DMS153 (cell line): ENCODE data around the gene GALNS.
"Not testable (repeated sequence)": the region's sequence is repeated elsewhere in the genome, so short reads cannot be mapped to it uniquely, and the experiment has no call there.

Source experiments
- DNase-seq: peaks from one replicate; lab custom pipeline; 2025; lab: John Stamatoyannopoulos, UW

The GALNS gene

DNA sequence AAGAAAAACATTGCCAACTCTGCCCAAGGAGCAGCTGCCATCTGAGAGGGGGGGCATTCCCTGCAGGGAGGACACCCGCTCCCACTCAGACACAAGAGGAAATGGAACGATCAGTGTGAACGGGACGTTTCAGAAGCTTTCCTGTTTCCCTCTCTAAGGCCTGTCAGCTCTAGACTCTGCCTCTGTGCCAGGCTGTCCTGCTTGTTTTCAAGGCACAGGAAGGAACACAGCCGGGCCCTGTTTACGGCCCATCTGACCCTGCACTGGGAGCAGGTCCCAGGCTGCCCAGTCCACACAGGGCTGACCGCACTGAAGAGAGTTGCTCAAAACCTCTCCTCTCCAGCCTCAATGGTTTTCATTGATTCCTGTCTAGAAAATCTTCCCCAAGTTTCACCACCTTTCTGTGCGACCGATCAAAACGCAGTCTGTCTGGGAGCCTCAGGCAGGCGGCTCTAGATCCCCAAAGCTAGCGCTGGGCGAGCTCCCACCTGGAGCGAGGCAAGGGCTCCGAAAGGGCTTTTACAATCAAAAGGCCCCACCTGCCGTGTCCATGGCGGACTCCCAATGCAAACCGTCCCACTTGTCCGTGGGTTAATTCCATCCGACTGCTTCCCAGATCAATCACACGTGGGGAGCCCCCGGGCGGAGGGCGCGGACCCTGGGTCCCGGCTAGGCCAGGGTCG, 73.2 kb downstream of the GALNS start:
- no peak for DNase-seq

DNA sequence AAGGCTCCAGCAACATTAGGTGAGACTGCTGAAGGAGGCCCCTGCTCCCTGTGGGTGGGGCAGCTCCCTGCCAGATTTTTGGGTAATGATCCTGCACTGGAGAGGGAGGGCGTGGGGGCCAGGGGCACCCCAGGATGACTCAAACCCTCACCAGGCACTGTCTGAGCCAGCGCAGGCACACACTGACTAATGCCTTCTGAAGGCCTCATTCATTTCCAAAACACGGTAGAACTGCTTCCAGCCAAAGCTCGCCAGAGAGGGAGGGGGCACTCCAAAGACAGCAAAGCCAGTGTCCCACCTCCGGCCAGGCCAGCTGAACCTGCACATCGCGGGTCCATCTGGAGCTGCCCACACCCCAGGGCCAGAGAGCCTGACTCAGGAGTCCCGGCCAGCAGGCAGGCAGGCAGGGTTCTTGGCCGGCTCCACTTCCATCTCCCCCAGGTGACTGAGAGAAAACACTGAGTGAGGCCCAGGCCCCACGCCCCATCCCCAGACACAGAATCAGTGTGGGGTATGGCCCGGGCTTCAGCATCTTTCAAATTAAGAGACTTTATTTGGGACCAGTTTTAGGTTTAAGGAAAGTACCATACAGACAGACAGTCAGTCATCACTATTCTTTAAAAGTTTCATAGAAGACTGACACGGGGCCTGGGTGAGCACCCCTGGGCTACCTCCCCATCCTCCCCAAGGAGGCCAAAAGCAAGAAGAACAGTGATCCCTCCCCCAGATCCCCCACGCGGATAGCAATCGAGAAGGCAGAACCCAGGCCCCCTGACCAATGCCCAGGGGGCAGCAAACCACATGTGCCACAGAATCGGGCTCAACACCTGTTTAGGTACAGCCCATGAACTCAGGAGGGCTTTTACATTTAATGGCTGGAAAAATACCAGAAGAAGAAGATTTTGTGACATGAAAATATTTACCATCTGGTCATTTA, 74.0 kb downstream of the GALNS start:
- DNase-seq: no peak

DNA sequence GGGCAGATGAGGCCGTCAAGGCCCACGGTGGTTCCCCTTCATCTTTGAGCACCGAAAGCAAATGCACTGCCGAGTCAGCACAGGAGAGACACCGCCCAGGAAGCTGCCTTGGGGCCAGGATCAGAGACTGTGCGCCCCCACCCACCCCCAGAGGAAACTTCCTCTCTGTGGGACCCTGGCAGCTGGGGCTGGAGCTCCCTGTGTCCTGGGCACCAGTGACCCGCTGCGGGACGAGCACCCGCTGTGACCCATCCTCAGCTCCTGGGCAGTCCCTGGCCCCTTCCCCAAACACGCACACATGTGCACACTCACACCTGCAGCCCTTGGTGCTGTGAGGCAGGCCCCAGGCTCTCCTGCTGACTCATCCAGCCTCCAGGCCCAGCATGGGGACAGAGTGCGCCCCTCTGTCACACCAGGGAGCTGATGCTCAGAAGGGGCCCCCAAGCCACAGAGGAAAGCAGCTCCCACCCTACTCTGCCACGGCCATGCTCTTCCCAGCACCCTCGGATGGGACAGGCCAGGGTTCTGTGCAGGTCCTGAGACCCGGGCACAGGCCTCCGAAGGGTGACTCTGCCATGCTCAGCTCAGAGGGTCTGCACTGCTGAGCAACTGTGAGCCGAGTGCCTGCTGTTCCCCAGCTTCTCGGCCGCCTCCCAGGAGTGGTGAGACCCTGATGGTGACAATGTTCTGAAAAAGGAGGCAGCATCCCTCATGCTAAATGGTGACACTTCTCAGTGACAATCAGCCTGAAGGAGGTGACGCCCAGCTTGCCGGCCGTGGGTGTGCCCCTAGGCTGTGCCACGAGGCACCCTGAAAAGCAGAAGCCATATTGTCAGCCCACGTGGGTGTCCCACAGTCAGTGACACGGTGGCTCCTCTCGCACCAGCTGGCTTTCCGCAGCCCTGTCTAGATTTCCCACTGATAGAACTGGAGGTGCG, 75.3 kb downstream of the GALNS start:
- DNase-seq: no peak

DNA sequence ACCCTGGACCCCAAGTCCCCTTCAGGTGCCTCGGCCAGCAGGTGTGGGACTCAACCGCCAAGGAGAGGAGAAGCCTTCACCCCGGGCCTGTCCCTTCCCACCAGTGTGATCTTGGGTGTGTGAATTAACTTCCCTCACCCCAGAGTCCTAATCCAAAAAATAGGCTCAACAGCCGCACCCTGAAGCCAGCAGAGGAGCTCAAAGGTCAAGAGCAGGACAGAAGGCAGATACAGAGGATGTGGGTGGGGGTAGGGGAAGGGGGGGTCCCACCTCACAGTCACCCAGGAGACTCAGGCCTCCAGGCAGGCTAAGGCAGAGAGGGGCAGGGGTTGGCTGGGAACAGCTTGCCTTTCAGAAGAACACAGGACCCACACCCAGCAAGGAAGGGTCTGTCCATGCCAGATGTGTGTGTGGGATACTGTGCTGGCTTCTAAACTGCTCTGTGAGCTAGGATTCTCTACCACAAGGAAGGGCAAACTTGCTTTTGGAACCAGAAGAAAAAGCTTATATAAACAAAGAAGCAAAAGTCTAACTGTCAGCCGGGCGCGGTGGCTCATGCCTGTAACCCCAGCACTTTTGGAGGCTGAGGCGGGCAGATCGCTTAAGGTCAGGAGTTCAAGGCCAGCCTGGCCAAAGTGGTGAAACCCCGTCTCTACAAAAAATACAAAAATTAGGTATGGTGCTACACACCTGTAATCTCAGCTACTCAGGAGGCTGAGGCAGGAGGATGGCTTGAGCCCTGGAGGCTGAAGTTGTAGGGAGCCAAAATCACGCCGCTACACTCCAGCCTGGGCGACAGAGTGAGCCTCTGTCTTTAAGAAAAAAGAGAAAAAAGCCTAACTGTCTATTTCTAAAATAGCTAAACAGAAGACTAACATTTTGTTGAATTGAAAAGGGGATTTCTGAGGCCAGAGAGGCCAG, 76.3 kb downstream of the GALNS start:
- no peak for DNase-seq

DNA sequence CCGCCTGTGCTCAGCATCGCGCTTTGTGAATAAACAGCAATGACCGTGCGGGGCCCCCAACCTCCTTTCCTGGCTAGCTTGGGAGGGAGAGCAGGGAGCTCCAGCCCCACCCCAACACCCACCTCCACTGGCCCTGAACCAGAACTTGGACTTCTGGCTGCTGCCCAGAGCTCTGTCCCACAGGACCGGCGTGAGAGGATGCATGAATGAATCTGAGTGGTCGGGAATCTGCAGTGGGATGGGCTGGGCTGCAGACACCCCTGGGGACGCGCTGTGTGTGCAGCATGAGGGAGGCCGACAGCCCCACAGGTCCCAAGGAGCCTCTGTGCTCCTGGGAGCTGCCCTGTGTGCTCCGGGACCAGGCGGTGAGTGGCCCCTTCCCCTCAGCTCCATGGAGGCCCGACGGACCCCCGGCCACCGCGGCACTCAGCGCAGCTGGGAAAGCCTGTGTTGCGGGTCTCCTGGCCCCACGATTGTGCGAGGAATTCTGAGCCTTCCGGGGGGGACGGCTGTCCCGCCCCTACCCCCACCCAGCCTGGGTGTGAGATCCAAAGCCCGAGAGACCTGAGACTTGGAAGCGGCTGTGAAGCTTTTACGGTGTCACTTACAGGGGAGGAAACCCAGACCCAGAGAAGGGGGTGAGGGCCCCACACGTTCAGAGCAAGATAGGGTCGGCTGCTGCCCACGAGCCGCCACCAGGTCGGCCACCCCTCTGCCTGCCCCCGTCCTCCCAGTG, 77.2 kb downstream of the GALNS start:
- DNase-seq: no peak

DNA sequence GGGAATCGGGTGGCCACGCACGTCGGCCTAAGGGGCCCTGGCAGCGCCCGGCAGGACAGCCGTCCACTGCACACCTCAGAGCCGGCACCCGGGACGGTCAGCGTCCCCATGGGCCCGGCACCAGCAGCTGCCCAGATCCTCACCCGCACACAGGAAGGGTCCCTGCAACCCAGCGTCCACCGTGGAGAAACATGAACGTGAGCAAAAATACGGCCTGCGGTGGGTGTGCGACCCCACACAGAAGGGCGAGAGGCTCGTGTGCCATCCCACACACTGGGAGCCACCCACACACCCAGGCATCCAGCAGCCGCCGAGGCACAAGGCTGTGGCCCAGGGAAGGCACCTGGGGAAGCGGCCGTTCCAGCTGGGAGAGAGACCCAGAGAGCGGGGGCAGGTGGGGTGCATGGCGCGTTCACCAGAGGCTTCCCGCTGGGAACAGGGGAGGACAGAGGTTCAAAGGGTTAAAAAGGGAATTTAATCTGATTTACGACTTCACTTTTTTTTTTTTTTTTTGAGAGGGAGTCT, 78.1 kb downstream of the GALNS start:
- DNase-seq: no peak

DNA sequence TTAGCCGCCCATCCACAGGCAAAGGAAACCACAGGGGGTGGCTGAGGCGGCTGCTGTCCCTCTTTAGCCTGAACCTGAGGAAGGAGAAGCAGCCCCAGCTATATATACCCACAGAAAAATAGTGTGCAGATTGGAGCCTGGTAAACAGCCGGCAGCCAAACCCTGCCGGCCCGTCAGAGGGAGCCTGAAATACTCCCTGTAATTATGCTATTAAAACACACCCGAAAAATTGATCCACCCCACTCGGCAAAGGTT, 78.5 kb downstream of the GALNS start:
- DNase-seq: no peak

DNA sequence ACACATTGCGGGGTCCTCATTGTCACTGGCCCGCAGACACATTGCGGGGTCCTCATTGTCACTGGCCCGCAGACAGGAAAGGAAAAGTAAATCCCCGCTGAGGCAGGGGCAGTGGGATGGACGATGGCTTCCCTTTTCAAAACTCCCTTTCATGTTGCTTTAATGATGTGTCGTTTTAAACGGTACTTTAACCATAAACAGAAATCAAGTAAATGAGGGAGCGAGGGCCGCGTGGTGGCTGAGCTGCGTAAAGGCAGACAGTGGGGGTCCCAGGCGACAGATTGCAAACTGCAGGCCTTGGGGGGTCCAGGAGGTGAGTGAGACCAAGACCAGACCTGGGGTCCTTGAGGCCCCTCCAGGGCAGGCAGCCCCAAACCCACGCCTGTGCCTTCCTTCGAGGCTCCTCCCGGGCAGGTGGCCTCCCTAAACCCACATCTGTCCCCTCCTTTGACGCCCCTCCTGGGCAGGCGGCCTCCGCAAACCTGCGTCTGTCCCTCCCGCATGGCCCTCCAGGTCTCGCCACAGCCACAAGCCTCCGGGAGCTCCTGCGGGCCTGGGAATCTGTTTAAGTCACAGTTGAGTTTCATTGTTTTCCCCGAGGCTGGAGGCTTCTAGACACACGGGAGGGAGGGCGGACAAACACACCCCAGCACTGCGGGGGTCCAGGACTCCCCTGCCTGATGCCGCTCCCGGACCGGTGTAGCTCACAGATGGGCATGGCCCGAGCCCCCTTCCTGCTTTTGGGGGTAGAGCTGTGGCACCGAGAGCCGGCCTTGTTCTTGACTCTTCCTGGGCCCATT, 79.1 kb downstream of the GALNS start:
- no peak for DNase-seq

DNA sequence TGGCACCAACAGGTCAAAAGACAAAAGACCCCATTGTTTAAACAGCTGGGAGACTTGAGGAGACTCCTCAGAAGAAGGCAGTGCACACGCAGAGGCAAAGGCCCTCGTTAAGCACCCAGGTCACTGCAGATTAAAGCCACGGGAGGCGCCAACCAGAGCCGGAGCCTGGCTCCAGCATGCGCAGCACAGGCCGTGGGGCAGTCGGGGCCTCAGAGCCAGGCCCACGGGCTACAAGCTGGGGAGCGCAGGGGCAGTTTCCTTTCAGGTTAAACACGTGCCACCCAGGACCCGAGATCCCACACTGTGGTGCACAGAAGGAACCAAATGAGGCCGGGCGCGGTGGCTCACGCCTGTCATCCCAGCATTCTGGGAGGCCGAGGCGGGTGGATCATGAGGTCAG, 80.9 kb downstream of the GALNS start:
- DNase-seq: no peak

DNA sequence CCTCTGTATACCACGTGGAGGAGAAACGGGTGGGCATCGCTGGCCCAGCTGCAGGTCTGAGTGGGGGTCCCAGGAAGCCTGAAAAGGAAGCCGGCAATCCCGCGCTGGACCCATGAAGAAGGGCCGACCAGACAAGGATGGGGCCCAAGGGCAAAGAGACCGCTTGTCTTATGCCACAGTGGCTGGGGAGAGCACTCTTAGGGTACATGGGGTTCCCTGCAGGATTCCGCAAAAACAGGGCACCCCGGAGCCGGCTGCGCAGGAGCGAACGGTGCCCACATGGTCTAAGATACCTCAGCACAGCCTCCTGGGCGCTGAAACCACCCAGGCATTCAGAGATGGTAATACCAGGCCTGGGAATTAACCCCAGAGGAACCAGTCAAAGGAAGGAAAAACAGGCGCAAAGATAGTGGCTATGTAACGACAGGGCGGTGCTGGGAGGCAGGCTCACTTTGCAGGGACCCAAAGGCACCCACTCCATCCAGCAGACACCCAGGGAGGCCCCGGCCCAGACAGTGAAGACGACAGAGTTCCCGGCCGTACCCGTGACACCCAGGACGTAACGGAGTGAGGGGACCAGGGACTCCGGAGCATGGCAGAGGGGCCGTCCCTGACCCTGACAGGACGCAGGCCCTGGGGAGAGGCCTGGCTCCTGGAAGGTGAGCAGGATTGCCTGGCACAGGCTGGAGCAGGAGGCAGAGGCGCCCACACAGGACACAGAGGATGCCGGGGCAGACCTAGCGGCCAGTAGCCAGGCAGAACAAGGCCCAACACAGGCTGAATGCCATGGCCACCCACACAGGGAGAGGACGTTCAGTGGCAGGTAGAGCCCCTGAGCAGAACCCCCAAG, 82.0 kb downstream of the GALNS start:
- no peak for DNase-seq

DNA sequence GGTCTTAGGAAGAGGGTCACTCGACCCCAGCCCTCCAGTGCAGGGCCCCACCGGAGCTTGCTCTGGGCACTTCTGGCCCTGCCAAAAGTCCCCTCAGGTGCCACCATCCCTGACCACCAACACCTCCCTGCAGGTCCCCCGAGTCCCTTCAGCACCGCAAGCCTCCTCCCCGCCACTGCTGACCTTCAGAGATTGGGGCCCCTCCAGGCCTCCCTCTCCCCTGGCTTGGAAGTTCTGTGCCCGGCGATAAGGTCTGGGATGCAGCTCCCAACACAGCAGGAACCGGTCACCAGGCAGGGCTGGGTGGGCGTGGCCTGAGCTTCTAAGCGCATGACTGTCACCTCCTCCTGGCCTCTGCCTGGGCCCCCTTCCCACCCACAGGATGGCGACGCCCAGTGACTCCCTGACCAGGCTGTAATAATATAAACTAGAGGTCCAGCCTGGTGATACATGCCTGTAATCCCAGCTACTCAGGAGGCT, 82.9 kb downstream of the GALNS start:
- DNase-seq: no peak

DNA sequence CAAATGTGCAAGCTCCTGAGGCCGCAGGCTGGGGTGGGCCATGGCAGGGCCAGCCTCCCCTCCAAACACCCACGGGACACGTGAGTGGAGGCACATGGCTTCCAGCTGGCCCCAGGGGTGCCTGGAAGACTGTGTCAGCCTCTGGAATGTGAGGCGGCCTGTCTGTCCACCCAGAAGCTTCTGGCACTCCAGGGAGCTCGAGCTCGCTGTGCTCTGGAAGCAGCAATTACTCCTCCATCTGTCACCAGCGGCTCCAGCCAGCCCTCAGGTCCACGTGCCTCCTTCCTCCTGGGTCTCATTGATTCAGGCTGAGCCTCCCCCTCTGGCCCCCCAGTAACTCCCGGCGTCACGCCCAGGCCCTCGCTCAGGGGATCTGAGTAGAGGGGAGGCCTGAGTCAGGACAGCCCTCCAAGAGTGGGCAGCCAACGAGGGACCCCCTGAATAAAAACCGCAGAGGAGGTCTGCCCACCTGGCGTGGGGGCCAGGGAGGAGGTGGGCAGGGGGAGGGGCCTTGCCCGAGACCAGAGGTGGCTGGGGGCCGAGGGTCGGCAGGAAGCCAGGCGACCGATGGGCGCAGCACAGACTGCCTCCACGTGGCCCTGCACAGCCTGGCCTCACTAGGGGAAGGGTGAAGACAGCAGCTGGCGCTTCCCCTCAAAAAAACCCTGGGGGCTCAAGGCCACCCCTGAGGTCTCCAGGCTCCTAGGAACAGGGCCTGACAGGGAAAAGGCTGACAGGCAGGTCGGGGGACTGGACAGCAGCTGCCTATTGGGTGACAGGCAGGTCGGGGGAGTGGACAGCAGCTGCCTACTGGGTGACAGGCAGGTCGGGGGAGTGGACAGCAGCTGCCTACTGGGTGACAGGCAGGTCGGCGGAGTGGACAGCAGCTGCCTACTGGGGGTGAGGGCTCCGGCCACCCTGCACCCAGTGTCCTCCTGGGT, 83.6 kb downstream of the GALNS start:
- DNase-seq: no peak

DNA sequence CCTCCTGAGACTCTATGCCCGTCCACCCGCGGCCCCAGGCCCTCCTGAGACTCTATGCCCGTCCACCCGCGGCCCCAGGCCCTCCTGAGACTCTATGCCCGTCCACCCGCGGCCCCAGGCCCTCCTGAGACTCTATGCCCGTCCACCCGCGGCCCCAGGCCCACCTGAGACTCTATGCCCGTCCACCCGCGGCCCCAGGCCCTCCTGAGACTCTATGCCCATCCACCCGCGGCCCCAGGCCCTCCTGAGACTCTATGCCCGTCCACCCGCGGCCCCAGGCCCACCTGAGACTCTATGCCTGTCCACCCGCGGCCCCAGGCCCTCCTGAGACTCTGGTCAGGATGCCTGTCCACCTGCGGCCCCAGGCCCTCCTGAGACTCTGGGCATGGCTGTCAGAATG, 85.0 kb downstream of the GALNS start:
- not testable (repeated sequence) for DNase-seq

DNA sequence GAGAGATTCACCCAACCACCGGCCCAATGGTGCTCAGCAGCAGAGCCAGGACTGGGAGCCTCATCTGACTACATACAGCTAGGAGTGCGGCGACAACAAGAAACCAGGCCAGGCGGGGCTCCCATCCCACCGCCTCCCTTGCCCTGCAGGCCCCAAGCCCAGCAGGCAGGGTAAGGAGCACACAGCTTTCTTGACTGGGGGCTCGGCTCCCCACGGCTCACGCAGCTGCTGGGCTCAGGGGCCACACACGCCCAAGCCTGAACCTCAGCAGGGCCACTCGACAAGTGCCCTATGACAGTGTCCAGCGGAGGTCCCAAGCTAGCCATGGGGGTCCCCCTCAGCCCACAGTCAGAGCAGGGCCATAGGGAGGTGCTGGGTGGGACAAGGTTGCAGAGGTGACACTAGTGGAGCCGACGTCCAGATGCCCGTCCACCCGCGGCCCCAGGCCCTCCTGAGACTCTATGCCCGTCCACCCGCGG, 85.4 kb downstream of the GALNS start:
- DNase-seq: no peak

DNA sequence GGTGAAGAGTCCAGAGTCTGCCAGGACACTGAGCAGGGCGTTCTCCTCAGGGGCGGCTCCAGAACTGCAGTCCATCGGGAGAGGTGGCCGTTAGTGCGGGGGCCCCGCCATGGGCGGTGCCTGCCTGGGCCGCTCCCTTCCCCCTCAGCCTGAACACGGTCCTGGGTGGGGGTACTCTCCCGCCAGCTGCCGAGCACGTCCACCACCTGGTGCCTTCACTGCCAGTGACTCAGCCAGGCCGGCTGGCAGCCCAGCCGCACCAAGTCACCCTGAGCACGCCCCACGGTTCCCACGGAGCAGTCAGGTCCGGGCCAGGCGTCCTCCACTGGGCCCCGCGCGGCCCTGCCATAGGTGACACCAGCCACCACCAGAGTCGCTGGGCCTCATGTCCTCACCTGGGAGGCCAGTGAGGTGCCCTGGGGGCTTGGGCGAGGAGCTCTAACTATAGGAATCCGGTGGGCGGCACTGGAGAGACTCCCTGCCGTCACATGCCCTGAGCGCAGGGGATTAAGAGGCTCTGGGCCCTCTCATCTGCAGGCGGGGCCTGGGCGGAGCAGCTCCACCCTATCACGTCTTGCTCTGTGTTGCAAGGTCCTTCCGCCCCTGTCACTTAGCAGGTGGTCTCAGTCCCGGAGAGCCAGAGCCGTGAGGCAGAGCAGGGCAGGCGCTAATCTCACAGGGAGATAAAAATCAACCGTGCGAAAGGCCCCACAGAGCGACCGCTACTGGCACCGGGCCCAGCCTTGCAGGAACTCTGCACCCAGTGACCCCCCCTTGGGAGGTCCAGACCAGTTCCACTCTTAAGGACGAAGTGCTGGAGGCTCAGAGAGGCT, 86.1 kb downstream of the GALNS start:
- DNase-seq: no peak
